Endothelial cell of umbilical vein (primary cell): ENCODE measurements around the gene PCSK9. TPM values are rescaled to one million over a fixed set of nuclear protein-coding genes. Genes with fewer than 3 reads are reported as not detected.

Experiments
- BruUV-seq: library from RNA; stranded (reverse); fragments of 400-500 nt; replicated peaks from 2 replicates; lab custom pipeline; 2021; lab: Mats Ljungman, UMichigan
- CTCF ChIA-PET: fragments of 300-600, 350-600 bp; sonication (Branson Sonifier 250); formaldehyde crosslinking; loops from one replicate; lab custom pipeline; 2021; ENCODE audit warnings: antibody characterized with exemption, inconsistent platforms; lab: Charles Lee
- POLR2A ChIA-PET: fragments of 300-600, 350-600 bp; sonication (Branson Sonifier 250); formaldehyde crosslinking; loops from one replicate; lab custom pipeline; 2021; ENCODE audit warnings: antibody characterized with exemption, inconsistent platforms; lab: Charles Lee
- DNase-seq: peaks from one replicate; pipeline ENCODE4 v3.0.0-alpha.2; 2011; ENCODE audit warnings: low read depth, low spot score
- FAIRE-seq: peaks from 2 replicates; lab custom pipeline; 2011; peaks lifted over from hg19 to GRCh38; lab: Jason Lieb, UNC
- H2AFZ ChIP-seq: 2 replicates; pipeline ENCODE4 v1.6.0; 2012; ENCODE audit warnings: low read depth, low read length, control low read depth, inconsistent platforms
- H3K27ac ChIP-seq: 2 replicates; pipeline ENCODE4 v1.5.1; 2011; ENCODE audit warnings: low read depth, mild to moderate bottlenecking, control low read depth, low read length, moderate library complexity; ENCODE audit not compliant: insufficient read depth
- H3K27me3 ChIP-seq, 2 experiments: 2 replicates each; pipeline versions ENCODE4 v1.6.0 to v1.6.1; 2011; ENCODE audit warnings: low read length in 2 of 2, mixed read lengths in 1 of 2; ENCODE audit not compliant: control insufficient read depth in 2 of 2, insufficient read depth in 2 of 2
- H3K36me3 ChIP-seq, 2 experiments: 2 replicates in 1 of 2; 3 replicates in 1 of 2; pipeline ENCODE4 v1.5.1; 2011; ENCODE audit warnings: low read length in 2 of 2, mild to moderate bottlenecking in 1 of 2, moderate library complexity in 1 of 2; ENCODE audit not compliant: control insufficient read depth in 2 of 2, insufficient read depth in 2 of 2; ENCODE audit errors: extremely low read depth in 1 of 2
- H3K4me1 ChIP-seq: 3 replicates; pipeline ENCODE4 v1.5.1; 2011; ENCODE audit warnings: mild to moderate bottlenecking, low read length; ENCODE audit not compliant: control insufficient read depth, insufficient read depth; ENCODE audit errors: extremely low read depth
- H3K4me2 ChIP-seq: 2 replicates; pipeline ENCODE4 v1.6.1; 2011; ENCODE audit warnings: low read length, control low read depth, mixed read lengths; ENCODE audit not compliant: insufficient read depth
- H3K4me3 ChIP-seq, 3 experiments: fragments of 200-600 bp in 1 of 3; sonication (generic), shearing (Covaris generic) in 1 of 3; replicated peaks in 1 of 3; 2 replicates each; pipeline ENCODE4 v1.5.1; 2011 to 2016; ENCODE audit warnings: control low read depth in 3 of 3, low read length in 3 of 3, mild to moderate bottlenecking in 2 of 3, inconsistent platforms in 1 of 3, low read depth in 1 of 3, moderate library complexity in 1 of 3; ENCODE audit not compliant: insufficient read depth in 1 of 3
- H3K79me2 ChIP-seq: 2 replicates; pipeline ENCODE4 v1.6.0; 2012; ENCODE audit warnings: low read length, inconsistent platforms; ENCODE audit not compliant: control insufficient read depth, insufficient read depth
- H3K9ac ChIP-seq: replicated peaks from 2 replicates; pipeline ENCODE3; 2011; ENCODE audit warnings: low read length, control low read depth; ENCODE audit not compliant: insufficient read depth; ENCODE audit errors: extremely low read depth
- H3K9me1 ChIP-seq: replicated peaks from 3 replicates; pipeline ENCODE4 v1.6.0; 2011; ENCODE audit warnings: mild to moderate bottlenecking, low read length; ENCODE audit not compliant: control insufficient read depth, insufficient read depth; ENCODE audit errors: extremely low read depth
- H3K9me3 ChIP-seq: replicated peaks from 2 replicates; pipeline ENCODE4 v1.5.1; 2012; ENCODE audit warnings: low read length, inconsistent platforms; ENCODE audit not compliant: control insufficient read depth, insufficient read depth
- H4K20me1 ChIP-seq: replicated peaks from 2 replicates; pipeline ENCODE3; 2011; ENCODE audit warnings: mild to moderate bottlenecking, low read length; ENCODE audit not compliant: control insufficient read depth, insufficient read depth; ENCODE audit errors: extremely low read depth
- EZH2 ChIP-seq: IDR thresholded peaks from 2 replicates; pipeline ENCODE4 v1.6.1; 2012; ENCODE audit warnings: borderline replicate concordance, low read depth, mild to moderate bottlenecking, moderate library complexity, low read length, inconsistent platforms; ENCODE audit not compliant: severe bottlenecking
- FOS ChIP-seq: IDR thresholded peaks from 2 replicates; pipeline ENCODE4 v1.6.1; 2011; ENCODE audit warnings: mild to moderate bottlenecking, low read length, moderate library complexity, borderline replicate concordance; ENCODE audit not compliant: insufficient read depth
- GATA2 ChIP-seq: IDR thresholded peaks from 2 replicates; pipeline ENCODE4 v1.7.0; 2011; ENCODE audit warnings: low read depth, mild to moderate bottlenecking, moderate library complexity, mixed read lengths, low read length; ENCODE audit not compliant: insufficient read length, insufficient read depth
- JUN ChIP-seq: IDR thresholded peaks from 2 replicates; pipeline ENCODE4 v1.6.1; 2011; ENCODE audit warnings: borderline replicate concordance, low read depth; ENCODE audit not compliant: insufficient read length, insufficient read depth
- MYC ChIP-seq: IDR thresholded peaks from one replicate; pipeline ENCODE4 v1.6.1; 2011; ENCODE audit warnings: mild to moderate bottlenecking, low read depth, low read length
- POLR2A ChIP-seq: IDR thresholded peaks from 2 replicates; pipeline ENCODE4 v1.6.1; 2012; ENCODE audit warnings: low read depth, mild to moderate bottlenecking, control low read depth, low read length
- dilution Hi-C: fragments of 300-500 bp; cut with MboI; formaldehyde crosslinking; loops from one replicate; pipeline ENCODE4 v1.15.0; 2019; ENCODE audit warnings: low sequenced_read_pairs; ENCODE audit not compliant: extremely low pct_ligation_motif_present
- intact Hi-C: fragments of 100-400 bp; cut with micrococcal nuclease; formaldehyde crosslinking; loops from one replicate; pipeline ENCODE4 v1.10.0; 2022
- polyA plus RNA-seq, 4 experiments: library from polyadenylated mRNA; depleted of rRNA in 3 of 4; stranded (reverse) in 3 of 4; unstranded in 1 of 4; fragments of >200 nt; gene quantifications; 2 replicates each; pipeline versions ENCODE4 v1.2.1 to v1.2.3, GENCODE V29; 2011 to 2012; ENCODE audit warnings: missing spikeins in 1 of 4
- total RNA-seq: library from RNA; stranded (reverse); gene quantifications from 2 replicates; pipeline ENCODE4 v1.2.3, GENCODE V29; 2021
- TF ChIP-seq, protein P1 (sequence below), 2 donors: IDR thresholded peaks; 1 replicate in 1 of 2; 2 replicates in 1 of 2; pipeline ENCODE4 v1.5.1; 2011; ENCODE audit warnings: low read length in 2 of 2, mild to moderate bottlenecking in 2 of 2, moderate library complexity in 2 of 2, control low read depth in 1 of 2, inconsistent platforms in 1 of 2, low read depth in 1 of 2; ENCODE audit not compliant: insufficient read depth in 1 of 2; ENCODE audit errors: extremely low read depth in 1 of 2
- TF ChIP-seq, protein P2 (sequence below): IDR thresholded peaks from 2 replicates; pipeline ENCODE4 v1.6.1; 2011; ENCODE audit not compliant: insufficient read depth, insufficient read length

The PCSK9 gene
- total and polyA plus RNA-seq, 2 donors (not counting 3 experiments of a cell fraction or from before 2014, with no cell fraction given) = 0.17 to 0.35 TPM

DNA sequence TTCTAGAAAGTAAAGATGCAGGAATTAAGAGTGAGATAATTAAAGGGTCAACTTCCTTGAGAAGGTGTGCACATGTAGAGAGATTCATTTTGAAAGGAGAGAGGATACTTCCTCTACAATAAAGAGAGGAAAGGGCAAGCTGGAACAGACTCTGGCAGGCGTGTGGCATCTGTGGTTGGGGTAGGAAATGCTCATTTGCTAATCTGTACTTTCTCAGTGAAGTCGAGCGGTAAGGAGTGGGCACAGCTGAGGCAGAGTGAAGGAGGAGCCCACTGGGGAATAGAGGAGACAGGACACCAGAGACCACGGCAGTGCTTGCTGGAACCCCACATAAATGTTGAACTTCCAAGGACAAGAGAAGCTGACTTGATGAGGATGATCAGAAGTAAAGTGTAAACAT is 49.1 kb downstream of the PCSK9 start:
- POLR2A ChIA-PET = no interaction called here
- H3K4me2 ChIP-seq = no peak overlapping the region
- H3K36me3 ChIP-seq = peaks cover 10 to 17% of the 10 kb centered on the region in 2 experiments
- no peak overlapping the region for H2AFZ ChIP-seq
- dilution Hi-C loops = no loop called here
- no peak overlapping the region for H3K9ac ChIP-seq
- no peaks in the 10 kb centered on the region for H3K4me1 ChIP-seq
- no peaks in the 10 kb centered on the region for H3K9me3 ChIP-seq
- no TSS peak for BruUV-seq
- no peak overlapping the region for H3K27ac ChIP-seq
- H4K20me1 ChIP-seq = no peaks in the 10 kb centered on the region
- TF ChIP-seq, protein P1, sequence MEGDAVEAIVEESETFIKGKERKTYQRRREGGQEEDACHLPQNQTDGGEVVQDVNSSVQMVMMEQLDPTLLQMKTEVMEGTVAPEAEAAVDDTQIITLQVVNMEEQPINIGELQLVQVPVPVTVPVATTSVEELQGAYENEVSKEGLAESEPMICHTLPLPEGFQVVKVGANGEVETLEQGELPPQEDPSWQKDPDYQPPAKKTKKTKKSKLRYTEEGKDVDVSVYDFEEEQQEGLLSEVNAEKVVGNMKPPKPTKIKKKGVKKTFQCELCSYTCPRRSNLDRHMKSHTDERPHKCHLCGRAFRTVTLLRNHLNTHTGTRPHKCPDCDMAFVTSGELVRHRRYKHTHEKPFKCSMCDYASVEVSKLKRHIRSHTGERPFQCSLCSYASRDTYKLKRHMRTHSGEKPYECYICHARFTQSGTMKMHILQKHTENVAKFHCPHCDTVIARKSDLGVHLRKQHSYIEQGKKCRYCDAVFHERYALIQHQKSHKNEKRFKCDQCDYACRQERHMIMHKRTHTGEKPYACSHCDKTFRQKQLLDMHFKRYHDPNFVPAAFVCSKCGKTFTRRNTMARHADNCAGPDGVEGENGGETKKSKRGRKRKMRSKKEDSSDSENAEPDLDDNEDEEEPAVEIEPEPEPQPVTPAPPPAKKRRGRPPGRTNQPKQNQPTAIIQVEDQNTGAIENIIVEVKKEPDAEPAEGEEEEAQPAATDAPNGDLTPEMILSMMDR (IDR thresholded peaks at IDR 0.05; ENCODE audit: extremely low read depth in 1 of 2, insufficient read depth in 1 of 2, low read depth in 1 of 2, low read length in 2 of 2) = no peak
- TF ChIP-seq MYC (no peak), EZH2 (no peak), JUN (no peak), POLR2A (no peak), FOS (no peak), GATA2 (no peak)
- TF ChIP-seq, protein P2, sequence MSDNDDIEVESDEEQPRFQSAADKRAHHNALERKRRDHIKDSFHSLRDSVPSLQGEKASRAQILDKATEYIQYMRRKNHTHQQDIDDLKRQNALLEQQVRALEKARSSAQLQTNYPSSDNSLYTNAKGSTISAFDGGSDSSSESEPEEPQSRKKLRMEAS = no peak
- no peaks in the 10 kb centered on the region for H3K27me3 ChIP-seq
- no peaks in the 10 kb centered on the region for H3K79me2 ChIP-seq
- FAIRE-seq = no peak
- CTCF ChIA-PET = interaction anchor here (0.9 kb wide), 1 partner anchor 17 kb away, joined by 3 read pairs; no protein-coding TSS in a partner anchor
- H3K9me1 ChIP-seq = no peaks in the 10 kb centered on the region
- intact Hi-C loops = no loop called here
- DNase-seq = no peak
- H3K4me3 ChIP-seq = no peak overlapping the region
